HG02642 (cell line): Measurements from ENCODE around the gene NOM1.

Experiments
- ATAC-seq: cut with Tn5 transposase; IDR thresholded peaks from one replicate; pipeline ENCODE4 v1.9.1; 2021; ENCODE audit warnings: mild to moderate bottlenecking; ENCODE audit not compliant: unreplicated experiment, poor library complexity

NOM1 gene

GRCh38 chr7:157002819-157003421, 53.4 kb downstream of the NOM1 start:
- no peak for ATAC-seq

DNA sequence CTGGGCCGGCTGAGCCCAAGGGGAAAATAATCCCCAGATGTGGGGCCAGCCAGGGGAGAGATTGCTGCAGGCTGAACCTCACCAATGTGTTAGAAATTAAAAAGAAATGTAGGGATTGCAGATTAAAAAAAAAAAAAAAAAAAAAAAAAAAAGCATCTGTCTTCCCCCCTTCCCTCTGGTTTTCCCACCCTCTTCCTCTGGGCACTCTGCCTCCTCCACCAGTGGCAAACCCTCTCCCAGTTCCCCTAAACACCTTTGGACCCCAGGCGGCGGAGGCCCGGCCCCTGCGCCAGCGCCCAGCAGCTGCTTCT, 53.9 kb downstream of the NOM1 start:
- no peak for ATAC-seq

DNA sequence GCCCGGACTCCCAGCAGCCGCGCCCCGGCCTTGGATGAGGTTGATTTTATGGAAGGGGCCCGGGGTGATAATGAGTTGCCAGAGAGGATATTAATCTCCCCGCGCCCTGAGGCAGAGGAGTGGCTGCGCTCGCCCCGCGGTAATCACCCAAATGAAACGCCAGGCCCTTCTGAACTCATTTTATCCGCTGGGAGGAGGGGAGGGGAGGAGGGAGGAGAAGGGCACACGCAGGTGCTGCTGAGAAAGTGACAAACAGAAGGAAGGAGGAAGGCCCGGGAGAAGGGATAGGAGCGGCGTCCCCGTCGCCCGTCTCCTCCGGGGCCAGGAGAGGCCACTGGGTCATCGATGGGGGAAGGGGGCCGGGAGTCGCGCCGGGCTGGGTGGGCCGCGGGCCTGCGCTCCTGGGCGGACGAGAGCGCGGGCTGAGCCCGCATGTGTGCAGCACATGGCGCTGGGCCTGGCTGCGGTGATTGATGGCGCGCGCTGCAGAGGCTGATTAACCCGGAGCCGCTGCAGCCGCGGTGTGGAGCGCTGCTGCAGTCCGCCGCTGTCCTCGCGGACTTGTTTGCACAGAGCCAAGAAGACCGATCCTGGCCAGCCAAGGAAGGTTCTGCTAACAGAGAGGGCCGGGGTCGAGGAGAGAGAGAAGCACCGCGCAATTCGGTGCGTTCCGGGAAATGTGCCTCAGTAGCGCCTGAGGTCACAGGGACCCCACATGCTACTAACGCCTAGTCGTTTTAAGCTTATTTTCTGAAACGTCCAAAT, 54.4 kb downstream of the NOM1 start:
- ATAC-seq = no peak

DNA sequence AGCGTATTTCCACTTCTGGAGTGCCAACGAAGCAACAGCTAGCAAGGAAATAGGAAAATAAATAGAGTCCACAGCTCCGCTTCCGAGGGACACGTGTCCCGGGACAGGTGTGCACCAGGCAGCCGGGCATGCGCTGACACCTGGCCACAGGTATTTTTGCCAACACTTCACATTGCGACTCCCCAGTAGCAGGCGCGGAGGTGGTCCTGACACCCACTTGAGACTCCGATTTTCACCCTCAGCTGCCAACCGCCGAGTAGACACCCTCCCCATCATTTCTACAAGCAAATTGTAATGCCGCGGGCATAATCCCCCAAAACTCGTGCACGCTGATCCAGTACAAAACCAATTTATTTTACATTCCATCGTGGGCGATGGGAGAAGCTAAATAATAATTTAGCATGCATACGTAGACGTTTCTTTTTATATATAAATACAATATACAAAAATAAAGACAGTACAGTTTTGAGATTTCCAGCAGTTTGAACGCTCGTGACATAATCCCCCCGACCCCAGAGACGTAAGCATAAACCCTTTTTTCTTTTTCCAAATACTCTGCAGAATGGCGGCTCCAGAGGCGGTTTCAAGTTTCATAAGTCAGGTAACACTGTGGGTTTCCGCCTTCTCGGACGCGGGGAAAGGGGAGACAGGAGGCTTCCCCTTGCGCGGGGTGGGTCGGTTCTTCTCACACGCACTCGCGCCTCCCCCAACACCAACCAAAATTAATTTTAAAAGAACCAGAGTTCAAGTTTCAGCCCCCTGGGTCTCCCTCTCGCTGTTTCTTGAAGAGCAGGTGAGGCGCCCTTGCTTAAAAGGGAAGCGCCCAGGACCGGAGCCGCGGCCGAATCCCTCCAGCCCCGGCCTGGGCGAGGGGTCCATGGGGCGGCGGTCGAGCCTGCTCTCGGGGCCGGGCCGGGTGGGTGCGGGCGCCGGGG, 55.3 kb downstream of the NOM1 start:
- no peak for ATAC-seq

GRCh38 chr7:157005456-157006204, 56.1 kb downstream of the NOM1 start:
- no peak for ATAC-seq

DNA sequence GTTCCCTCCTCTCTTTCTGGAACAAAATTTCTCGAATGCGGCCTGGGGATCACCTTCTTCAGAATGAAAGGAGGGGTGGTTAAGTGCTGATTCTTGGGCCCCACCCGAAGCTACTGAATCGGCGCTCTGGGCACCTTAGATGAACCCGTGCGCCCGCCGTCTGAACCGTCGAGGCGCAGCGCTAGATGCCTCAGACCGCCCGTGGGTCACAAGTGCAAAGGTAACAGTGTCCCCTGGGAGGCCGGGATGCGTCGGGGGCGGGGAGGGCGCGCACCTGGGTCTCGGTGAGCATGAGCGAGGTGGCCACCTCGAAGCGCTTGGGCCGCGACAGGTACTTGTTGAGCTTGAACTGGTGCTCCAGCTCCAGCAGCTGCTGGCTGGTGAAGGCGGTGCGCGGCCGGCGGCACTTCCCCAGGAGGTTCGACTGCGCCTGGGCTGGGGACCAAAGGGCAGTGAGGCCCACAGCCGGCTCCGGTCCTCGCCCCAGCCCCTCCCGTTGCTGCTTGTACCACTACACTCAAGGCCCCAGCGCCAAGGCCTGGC, 56.8 kb downstream of the NOM1 start:
- ATAC-seq = no peak

GRCh38 chr7:157006829-157007469, 57.4 kb downstream of the NOM1 start:
- no peak for ATAC-seq

DNA sequence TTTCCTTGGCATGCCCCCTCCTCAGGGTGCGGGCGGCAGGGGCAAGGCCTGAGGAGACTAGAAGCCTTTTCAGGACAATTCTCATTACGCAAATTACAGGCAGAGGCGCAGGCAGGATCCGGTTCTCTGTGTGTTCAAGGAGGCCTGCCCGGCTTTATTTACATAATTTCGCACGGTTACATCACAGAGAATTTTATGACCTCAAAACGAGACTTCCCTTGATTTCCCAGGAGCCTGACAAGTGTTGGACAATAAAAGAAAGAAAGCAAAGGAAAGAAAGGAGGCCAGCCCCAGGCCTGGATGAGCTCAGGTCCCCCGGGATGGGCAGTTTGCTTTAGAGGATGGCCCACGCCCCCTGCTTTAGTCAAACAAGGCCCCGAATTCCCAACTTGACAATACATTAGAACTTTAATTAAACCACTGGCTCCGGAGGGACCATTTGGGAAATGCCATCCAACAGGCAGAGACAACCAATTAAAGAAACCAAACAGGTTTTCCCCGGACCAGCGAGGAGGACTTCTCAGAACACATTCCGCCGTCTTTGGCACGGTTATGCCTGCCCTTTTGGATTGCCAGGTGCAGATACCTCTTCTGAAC, 58.1 kb downstream of the NOM1 start:
- no peak for ATAC-seq

- ATAC-seq = peak; percentile 0
Measured at GRCh38 chr7:157008206-157009169, 59.0 kb downstream of the NOM1 start.

- ATAC-seq = peak; percentile 29
Measured at GRCh38 chr7:157009170-157009777, 59.8 kb downstream of the NOM1 start.

DNA sequence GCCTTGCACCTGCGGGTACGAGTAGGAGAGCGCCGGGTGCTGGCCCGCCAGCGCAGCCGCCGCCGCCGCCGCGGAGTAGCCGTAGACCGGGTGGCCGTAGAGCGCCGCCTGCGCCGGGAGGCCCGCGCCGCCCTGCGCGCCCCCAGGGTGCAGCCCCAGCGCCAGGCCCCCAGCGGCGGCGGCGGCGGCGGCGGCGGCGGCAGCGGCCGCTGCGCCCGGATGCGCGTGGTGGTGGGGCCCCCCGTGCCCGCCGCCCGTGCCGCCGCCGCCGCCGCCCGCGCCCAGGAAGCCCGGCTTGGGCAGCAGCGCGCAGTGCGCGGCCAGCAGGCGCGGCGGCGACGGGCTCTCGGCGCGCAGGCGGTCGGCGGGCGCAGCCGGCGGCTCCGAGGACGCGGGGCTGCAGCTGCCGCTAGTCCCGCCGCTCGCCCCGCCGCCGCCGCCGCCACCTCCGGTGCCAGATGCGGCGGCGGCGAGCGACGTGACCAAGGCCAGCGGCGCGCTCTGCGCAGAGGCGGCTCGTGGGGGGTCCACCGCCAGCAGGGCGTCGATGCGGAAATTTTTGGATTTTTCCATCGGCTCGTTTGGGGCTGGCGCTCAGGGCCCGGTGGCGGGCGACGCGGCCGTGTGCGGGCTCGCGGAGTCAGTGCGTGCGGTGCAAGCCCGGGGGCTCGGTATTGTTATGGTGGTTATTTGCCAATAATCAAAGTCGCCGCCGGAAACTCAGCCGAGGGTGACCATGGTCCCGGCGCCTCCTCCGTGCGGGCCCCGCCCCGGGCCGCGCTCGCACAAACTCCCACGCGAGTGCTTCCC, 60.5 kb downstream of the NOM1 start:
- ATAC-seq = peak; percentile 35

GRCh38 chr7:157010588-157011332, 61.2 kb downstream of the NOM1 start, which contains the start of gene MNX1:
TSS of gene MNX1 (minus strand) at chr7:157010663. CDS start at chr7:157010350, 313 bp downstream.
- peak; percentile 81 for ATAC-seq

DNA sequence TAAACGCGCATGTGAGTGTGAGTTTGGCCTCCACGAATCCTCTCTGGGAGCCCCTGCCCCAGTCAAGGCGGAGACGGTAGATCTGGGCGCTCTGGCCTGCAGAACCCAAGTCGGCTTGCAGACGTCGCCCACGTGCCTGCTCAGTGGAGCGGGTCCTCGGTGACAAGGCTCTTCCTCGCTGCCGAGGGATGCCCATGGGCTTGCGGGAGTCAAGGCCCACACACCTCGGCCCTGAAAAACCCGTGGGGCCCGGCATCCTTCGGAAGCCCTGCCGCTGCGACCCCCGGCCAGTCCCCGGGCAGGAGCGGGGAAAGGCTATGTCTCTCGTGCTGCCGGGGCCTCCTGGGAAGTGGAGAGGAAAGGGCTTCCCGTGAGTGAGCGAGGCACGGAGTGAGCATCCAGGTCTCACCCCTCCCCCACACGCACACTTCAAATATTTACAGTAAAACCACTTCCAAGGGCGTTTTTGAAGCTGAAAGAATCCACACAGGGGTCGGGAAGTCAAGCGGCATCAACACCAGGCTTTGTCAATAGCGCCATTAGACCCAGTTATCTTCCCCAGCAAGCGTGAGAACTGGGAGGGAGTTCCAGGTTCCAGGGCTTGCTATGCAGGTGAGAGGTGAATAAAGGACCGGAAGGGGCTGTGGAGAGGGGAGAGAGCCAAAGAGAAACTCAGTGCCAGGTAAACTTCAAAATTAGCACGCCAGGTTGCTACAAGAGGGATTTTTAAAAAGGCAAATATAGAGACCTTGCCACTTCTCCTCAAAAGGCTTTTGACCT, 62.0 kb downstream of the NOM1 start:
- ATAC-seq = no peak

DNA sequence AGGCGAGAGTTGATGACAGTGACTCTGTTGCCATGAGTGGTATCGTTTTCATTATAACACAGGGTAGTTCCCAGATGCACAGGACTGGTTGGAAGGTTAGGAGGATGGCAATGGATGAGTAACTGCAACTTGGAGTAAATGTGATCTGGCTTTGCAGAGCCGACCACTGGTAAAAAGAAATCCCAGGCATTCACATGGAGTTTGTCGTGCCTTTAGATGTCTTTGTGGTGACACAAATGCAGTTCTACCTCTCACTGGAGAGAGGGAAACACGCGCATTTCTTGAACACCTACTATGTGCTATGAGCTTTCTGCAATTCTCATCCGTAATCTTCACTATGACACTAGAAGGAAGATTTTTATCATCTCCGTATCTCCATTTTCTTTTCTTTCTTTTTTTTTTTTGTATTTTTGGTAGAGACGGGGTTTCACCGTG, 62.6 kb downstream of the NOM1 start:
- no peak for ATAC-seq

GRCh38 chr7:157013101-157013500, 63.6 kb downstream of the NOM1 start:
- ATAC-seq = no peak
